Midbrain (tissue), 1 donor: ENCODE data around the gene PPT2.
"Not testable (repeated sequence)": the region's sequence is repeated elsewhere in the genome, so short reads cannot be mapped to it uniquely, and the experiment has no call there.

Experiments
- DNase-seq: peaks from one replicate; lab custom pipeline; 2025; lab: John Stamatoyannopoulos, UW

Gene PPT2

GRCh38 chr6:32127409-32127716, 26.6 kb upstream of the PPT2 start:
- DNase-seq, result no peak

GRCh38 chr6:32127717-32128592, 26.0 kb upstream of the PPT2 start, which contains the start of gene ATF6B:
TSS of gene ATF6B (minus strand) at chr6:32128246. CDS start at chr6:32128207, 39 bp downstream.
- DNase-seq, result peak; percentile 100

- DNase-seq, result no peak
These were observed 25.1 kb upstream of the PPT2 start for GRCh38 chr6:32128751-32129296.

GRCh38 chr6:32129297-32130088, 24.4 kb upstream of the PPT2 start:
- no peak for DNase-seq

- no peak for DNase-seq
These were observed 22.4 kb upstream of the PPT2 start for GRCh38 chr6:32131439-32131948.

GRCh38 chr6:32132110-32132509, 21.8 kb upstream of the PPT2 start:
- no peak for DNase-seq

GRCh38 chr6:32133786-32134185, 20.2 kb upstream of the PPT2 start:
- DNase-seq, result no peak

GRCh38 chr6:32137454-32137853, 16.5 kb upstream of the PPT2 start:
- DNase-seq, result no peak

GRCh38 chr6:32139590-32139989, 14.4 kb upstream of the PPT2 start:
- DNase-seq, result no peak

GRCh38 chr6:32140420-32141046, 13.4 kb upstream of the PPT2 start:
- no peak for DNase-seq

- not testable (repeated sequence) for DNase-seq
These were observed 9.7 kb upstream of the PPT2 start for GRCh38 chr6:32144238-32144637.

GRCh38 chr6:32146287-32146686, 7.7 kb upstream of the PPT2 start:
- DNase-seq, result no peak

GRCh38 chr6:32146687-32147086, 7.3 kb upstream of the PPT2 start:
- no peak for DNase-seq

GRCh38 chr6:32147401-32148132, 6.4 kb upstream of the PPT2 start:
- DNase-seq, result no peak

- no peak for DNase-seq
These were observed 5.5 kb upstream of the PPT2 start for GRCh38 chr6:32148289-32149091.

GRCh38 chr6:32149092-32149755, 4.7 kb upstream of the PPT2 start:
- DNase-seq, result no peak

GRCh38 chr6:32149932-32150870, 3.7 kb upstream of the PPT2 start:
- no peak for DNase-seq

GRCh38 chr6:32151181-32151862, 2.6 kb upstream of the PPT2 start:
- DNase-seq, result no peak
